ENCODE results near the gene TARBP1.
"Not testable (repeated sequence)": the region's sequence is repeated elsewhere in the genome, so short reads cannot be mapped to it uniquely, and the experiment has no call there.

TARBP1 gene

GRCh38 chr1:234379591-234380109 lies 99.3 kb downstream of the TARBP1 start:
- DNase-seq, result not testable (repeated sequence)

- DNase-seq, result no peak
Measured at GRCh38 chr1:234375672-234376071, 103.3 kb downstream of the TARBP1 start.

GRCh38 chr1:234373959-234374254 lies 105.1 kb downstream of the TARBP1 start:
- no peak for DNase-seq

GRCh38 chr1:234373064-234373958 lies 105.7 kb downstream of the TARBP1 start, which contains the start of gene COA6:
TSS of gene COA6 (plus strand) at chr1:234373456. CDS start at chr1:234373467, 11 bp downstream.
- DNase-seq, result peak; percentile 97

- no peak for DNase-seq
Measured at GRCh38 chr1:234372011-234372757, 106.8 kb downstream of the TARBP1 start.

- DNase-seq, result no peak
Measured at GRCh38 chr1:234371414-234371813, 107.6 kb downstream of the TARBP1 start.

- peak; percentile 45 for DNase-seq
Measured at GRCh38 chr1:234369784-234370183, 109.2 kb downstream of the TARBP1 start.

- no peak for DNase-seq
Measured at GRCh38 chr1:234369033-234369430, 109.9 kb downstream of the TARBP1 start.

- DNase-seq, result no peak
Measured at GRCh38 chr1:234368320-234369032, 110.5 kb downstream of the TARBP1 start.

GRCh38 chr1:234362558-234362957 lies 116.4 kb downstream of the TARBP1 start:
- no peak for DNase-seq

- no peak for DNase-seq
Measured at GRCh38 chr1:234361102-234361603, 117.8 kb downstream of the TARBP1 start.

GRCh38 chr1:234357831-234358230 lies 121.1 kb downstream of the TARBP1 start:
- no peak for DNase-seq

- not testable (repeated sequence) for DNase-seq
Measured at GRCh38 chr1:234356615-234357269, 122.2 kb downstream of the TARBP1 start.

- no peak for DNase-seq
Measured at GRCh38 chr1:234355782-234356510, 123.0 kb downstream of the TARBP1 start.

- no peak for DNase-seq
Measured at GRCh38 chr1:234348964-234349363, 130.0 kb downstream of the TARBP1 start.

- no peak for DNase-seq
Measured at GRCh38 chr1:234345237-234345636, 133.7 kb downstream of the TARBP1 start.

GRCh38 chr1:234342774-234343173 lies 136.2 kb downstream of the TARBP1 start:
- DNase-seq, result no peak
